HFFc6 (cell line): Measurements from ENCODE around the gene TMEM94. TPM values are rescaled to one million over a fixed set of nuclear protein-coding genes. Genes with fewer than 3 reads are reported as not detected.

Experiments used
- DNase-seq: peaks from one replicate; pipeline ENCODE4 v3.0.0-alpha.2; 2018
- H3K27ac Mint-ChIP-seq: 2 replicates; pipeline ENCODE4 v1.8.0; 2020; ENCODE audit warnings: mild to moderate bottlenecking, mixed read lengths
- H3K27me3 Mint-ChIP-seq: 2 replicates; pipeline ENCODE4 v1.8.0; 2021; ENCODE audit warnings: mild to moderate bottlenecking, moderate library complexity, mixed read lengths; ENCODE audit not compliant: insufficient read depth
- H3K36me3 Mint-ChIP-seq: 2 replicates; pipeline ENCODE4 v1.8.0; 2021; ENCODE audit warnings: low read depth, mixed read lengths
- H3K4me1 Mint-ChIP-seq: 2 replicates; pipeline ENCODE4 v1.8.0; 2020; ENCODE audit warnings: low read depth, mixed read lengths
- H3K4me3 Mint-ChIP-seq: 2 replicates; pipeline ENCODE4 v1.8.0; 2020; ENCODE audit warnings: mild to moderate bottlenecking, moderate library complexity, mixed read lengths
- H3K9me3 Mint-ChIP-seq: 2 replicates; pipeline ENCODE4 v1.8.0; 2020; ENCODE audit warnings: mild to moderate bottlenecking, mixed read lengths
- CTCF ChIP-seq: fragments of 200-600 bp; sonication (generic); IDR thresholded peaks from 2 replicates; pipeline ENCODE4 v1.5.0; 2021; ENCODE audit warnings: antibody characterized with exemption, mild to moderate bottlenecking
- total RNA-seq, 6 experiments: library from RNA; stranded (reverse); fragmentation: NEBNext Ultra II Directional; extraction: Animal tissue kit (Norgen Biotek cat#: 25700); gene quantifications; 2 replicates in 1 of 6; 3 replicates in 5 of 6; pipeline ENCODE4 v1.2.3, GENCODE V29; 2021

Gene TMEM94
- total RNA-seq, 6 experiments from 2014 or later: 31.7 to 43.9 (median 41.2) TPM

- no peak for TF ChIP-seq CTCF
- Mint-ChIP-seq H3K27ac (no peak overlapping the region), H3K9me3 (no peaks in the 10 kb centered on the region), H3K27me3 (peaks cover 1% of the 10 kb centered on the region; the same call in 1 of the 2 replicates), H3K4me3 (peak overlapping the region; percentile 22), H3K36me3 (peaks cover 10% of the 10 kb centered on the region), H3K4me1 (peaks cover 45% of the 10 kb centered on the region)
- DNase-seq: no peak
These were observed 56.6 kb downstream of the TMEM94 start for GRCh38 chr17:75512926-75513640.

DNA sequence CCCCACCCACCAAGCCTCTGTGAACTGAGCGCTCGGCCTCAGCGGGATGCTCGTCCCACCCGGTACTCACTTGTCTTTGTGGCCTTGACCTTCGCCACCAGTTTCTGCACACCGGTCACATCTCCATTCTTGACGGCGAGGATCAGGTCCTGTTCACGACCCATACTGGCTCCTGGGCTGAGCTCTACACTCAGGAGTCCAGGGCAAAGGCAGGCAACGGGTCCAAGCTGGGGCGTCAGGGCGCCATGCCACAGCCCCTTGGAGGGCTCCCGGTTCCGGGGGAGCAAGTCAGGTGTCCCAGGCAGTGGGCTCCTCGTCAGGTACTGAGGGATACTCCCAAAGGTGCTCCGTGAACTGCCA is 57.2 kb downstream of the TMEM94 start:
- peaks cover 43% of the 10 kb centered on the region for H3K4me1 Mint-ChIP-seq
- no peak for DNase-seq
- peaks cover 1% of the 10 kb centered on the region; the same call in 1 of the 2 replicates for H3K27me3 Mint-ChIP-seq
- no peak for TF ChIP-seq CTCF
- H3K4me3 Mint-ChIP-seq: peak overlapping the region; percentile 86
- H3K9me3 Mint-ChIP-seq: no peaks in the 10 kb centered on the region
- peaks cover 10% of the 10 kb centered on the region for H3K36me3 Mint-ChIP-seq
- no peak overlapping the region; the same call in 1 of the 2 replicates for H3K27ac Mint-ChIP-seq

DNA sequence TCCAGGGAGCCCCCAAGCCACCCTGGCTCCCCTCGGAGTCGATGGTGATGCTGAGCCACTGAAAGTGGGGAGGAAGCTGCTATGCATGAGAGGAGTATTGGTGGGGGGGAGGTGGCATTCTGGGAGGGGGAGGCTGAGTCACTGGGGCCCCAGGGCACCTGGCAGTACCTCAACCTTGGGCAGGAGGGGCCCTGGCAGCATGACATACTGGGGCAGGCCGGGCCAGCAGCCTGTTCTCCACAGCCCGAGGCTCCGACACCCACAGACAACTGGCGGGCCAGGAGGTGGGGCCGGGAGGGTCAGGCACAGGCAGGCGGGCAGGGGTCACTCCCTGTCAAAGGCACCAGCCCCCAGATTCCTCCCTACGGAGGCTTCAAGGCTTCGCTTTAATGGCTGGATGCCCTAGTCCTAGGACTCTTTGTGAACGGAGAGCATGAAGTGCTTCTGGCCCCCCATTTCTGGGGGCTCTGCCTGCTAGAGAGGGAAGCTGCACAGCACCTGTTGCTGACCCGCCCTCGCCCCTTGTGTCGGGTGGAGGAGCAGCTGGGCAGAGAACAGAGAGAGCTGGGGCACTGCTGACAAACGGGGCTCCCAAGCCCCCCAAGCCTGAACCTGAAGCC is 58.0 kb downstream of the TMEM94 start:
- Mint-ChIP-seq H3K4me1 (peaks cover 38% of the 10 kb centered on the region), H3K27ac (peak overlapping the region; percentile 40; the same call in 1 of the 2 replicates)

DNA sequence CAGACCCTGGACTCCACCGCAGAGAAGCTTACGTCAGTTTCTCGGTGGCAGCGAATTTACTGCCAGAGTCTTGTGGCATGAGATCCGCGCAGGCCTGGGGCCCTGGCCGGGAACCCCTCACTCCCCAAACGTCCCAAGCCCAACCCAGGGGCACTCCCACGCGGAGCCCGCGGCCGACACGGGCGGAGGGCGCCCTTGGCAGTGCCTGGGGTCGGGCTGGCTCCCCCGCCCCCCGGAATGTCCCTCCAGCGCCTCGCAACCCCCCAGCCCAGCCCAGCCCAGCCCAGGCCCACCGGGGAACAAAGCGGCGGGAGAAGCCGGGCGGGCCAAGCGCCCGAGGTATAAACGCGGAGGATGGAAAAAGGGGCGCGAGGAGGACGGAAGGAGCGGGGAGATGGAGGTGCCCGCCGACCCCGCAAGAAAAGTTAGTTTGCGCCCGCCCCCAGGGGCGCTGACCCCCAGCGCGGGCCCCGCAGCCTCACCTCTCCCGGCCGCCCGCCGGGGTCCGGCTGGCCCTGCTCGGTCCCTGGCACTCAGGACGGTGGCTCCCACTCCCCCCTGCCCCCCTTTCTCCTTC is 58.6 kb downstream of the TMEM94 start:
- TF ChIP-seq CTCF: no peak
- Mint-ChIP-seq H3K27ac (peak overlapping the region; percentile 40; the same call in 1 of the 2 replicates), H3K9me3 (no peaks in the 10 kb centered on the region), H3K27me3 (peaks cover 1% of the 10 kb centered on the region; the same call in 1 of the 2 replicates), H3K36me3 (peaks cover 13% of the 10 kb centered on the region), H3K4me3 (peak overlapping the region; percentile 86), H3K4me1 (peaks cover 38% of the 10 kb centered on the region)
- no peak for DNase-seq

More for the DNA sequence above, 58.0 kb downstream of the TMEM94 start:
- Mint-ChIP-seq H3K27me3 (peaks cover 1% of the 10 kb centered on the region; the same call in 1 of the 2 replicates), H3K4me3 (peak overlapping the region; percentile 86), H3K36me3 (peaks cover 10% of the 10 kb centered on the region), H3K9me3 (no peaks in the 10 kb centered on the region)
- no peak for TF ChIP-seq CTCF
- DNase-seq: no peak

- Mint-ChIP-seq H3K27me3 (peaks cover 1% of the 10 kb centered on the region; the same call in 1 of the 2 replicates), H3K4me1 (peaks cover 38% of the 10 kb centered on the region), H3K36me3 (peaks cover 13% of the 10 kb centered on the region), H3K27ac (peak within 1 kb of the TSS; percentile 40; the same call in 1 of the 2 replicates), H3K9me3 (no peaks in the 10 kb centered on the region), H3K4me3 (peak within 1 kb of the TSS; percentile 86)
- peak; percentile 85 for DNase-seq
- peak; percentile 99 for TF ChIP-seq CTCF
These were observed 59.2 kb downstream of the TMEM94 start, which contains the start of gene CASKIN2 for GRCh38 chr17:75515496-75516254. Gene CASKIN2 (minus strand): TSS chr17:75515537. CDS start chr17:75513804, 1,733 bp downstream.
